GM19239 (cell line): ENCODE measurements around the gene BRINP2.

Source experiments
- DNase-seq: peaks from one replicate; pipeline ENCODE4 v3.0.0; 2011; ENCODE audit warnings: low spot score; ENCODE audit not compliant: insufficient read length
- FAIRE-seq: peaks from 2 replicates; lab custom pipeline; 2011; peaks lifted over from hg19 to GRCh38; lab: Jason Lieb, UNC

BRINP2 gene

GRCh38 chr1:177211231-177211630 is 40.5 kb downstream of the BRINP2 start:
- FAIRE-seq = no peak
- no peak for DNase-seq

DNA sequence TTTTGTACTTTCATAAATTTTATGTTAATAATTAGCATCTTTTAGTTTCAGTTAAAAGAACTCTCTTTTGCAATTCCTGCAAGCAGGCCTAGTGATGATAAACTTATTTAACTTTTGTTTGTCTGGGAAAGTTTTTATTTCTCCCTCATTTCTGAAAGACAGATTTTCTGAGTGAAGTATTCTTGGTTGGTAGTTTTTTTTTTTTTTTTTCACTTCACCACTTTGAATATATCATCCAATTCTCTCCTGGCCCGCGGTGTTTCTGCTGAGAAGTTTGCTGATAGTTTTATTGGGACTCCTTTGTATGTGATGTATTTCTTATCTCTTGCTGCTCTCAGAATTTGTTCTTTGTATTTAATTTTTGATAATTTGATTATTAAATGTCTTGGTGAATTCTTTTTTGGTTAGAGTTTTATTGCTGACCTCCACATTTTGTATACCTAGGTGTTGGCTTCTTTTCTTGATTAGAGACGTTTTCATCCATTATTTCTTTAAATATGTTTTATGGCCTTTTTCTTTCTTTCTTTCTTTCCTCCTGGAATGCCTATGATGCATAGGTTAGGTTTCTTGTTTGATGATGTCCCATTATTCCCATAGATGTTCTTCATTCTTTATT is 45.9 kb downstream of the BRINP2 start:
- no peak for FAIRE-seq
- DNase-seq = no peak

DNA sequence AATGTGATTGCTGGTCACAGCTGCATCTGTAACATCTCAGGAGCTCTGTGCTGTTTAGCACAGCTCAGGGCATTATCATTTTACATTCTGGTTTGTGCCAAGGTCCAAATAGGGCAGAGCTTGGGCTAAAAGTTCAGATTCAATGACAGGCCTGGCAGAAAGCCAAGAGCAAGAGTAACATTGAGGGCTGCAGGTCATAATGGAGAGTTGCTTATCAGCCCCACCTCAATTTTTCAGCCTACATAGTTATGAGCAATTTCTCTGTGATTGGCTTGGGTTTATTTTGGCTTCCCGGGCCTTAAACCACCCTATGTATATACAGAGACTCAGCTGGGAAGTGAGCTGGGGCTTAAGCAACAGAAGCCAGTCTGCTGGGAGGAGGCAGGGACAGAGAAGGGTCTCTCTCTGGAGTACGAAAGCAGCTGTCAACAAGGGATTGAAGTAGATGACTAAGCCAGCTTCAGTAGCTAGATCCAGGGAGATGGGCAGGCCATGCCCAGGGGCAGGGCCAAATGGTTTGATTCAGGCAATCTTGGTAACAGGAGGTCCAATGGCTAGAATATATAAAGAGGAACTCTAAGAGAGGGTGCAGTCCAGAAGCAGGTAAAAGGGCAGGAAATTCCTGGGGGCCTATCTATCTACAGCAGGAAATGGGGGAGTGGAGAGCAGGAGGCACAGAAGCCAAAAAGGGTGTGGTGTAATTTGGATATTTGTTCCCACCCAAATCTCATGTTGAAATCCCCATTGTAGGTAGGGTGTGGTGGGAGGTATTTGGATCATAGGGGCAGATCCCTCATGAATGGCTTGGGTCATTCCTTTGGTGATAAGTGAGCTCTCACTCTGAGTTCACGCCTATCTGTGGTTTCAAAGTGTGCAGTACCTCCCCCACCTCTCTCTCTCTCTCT is 49.0 kb downstream of the BRINP2 start:
- no peak for FAIRE-seq
- no peak for DNase-seq

DNA sequence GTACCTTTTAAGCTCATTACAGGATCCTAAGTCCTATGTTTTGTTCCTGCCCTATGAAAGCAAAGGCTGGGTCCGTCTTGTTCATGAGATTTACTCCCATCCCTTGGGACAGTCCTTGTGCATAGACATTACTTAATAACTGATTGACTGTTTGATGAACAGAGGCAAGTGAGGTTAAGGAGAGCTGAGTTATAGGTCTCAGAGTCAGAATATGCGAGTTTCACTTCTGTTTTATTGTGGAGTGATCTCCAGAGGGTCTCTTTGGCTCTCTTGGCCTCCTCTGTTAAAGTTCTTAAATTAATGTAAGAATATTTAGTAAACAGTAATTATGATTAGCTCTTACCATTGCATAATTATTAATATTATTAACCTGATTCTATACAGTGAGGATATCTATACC is 52.6 kb downstream of the BRINP2 start:
- DNase-seq (no peak), FAIRE-seq (no peak)

DNA sequence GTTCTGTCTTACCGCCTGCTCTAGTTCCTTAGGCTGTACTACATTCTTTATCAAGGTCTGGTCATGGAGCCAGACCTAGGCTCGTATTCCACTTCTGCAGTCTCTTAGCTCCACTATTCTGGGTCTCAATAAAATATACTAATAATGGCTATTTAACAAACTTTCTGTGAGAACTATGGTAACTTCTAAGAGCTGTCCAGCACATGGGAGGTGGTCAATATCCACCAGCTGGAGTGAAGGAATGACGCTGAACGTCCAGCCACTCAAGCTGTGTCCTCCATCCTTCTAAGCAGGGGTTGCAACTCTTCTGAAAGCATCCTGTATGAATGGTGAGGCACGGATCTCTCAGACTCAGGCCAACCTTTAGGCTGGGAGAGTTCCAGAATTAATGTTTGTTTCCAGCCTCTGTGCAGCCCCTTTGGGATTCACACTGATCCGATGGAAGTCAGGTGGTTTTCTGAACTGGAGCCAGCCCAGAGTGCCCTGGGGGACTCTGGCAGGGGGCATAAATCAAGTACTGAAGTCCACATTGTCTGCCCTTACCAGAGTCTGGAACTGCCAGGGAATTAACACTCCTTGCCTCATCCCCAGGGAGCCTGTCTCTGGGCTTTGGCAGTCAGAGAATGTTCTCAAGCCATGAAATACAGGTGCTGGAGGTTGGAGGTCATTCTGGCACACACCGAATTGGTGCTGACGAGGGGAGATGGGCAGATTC is 57.4 kb downstream of the BRINP2 start:
- DNase-seq (no peak), FAIRE-seq (no peak)

GRCh38 chr1:177228693-177229065 is 57.9 kb downstream of the BRINP2 start:
- DNase-seq (no peak), FAIRE-seq (no peak)

- DNase-seq (no peak), FAIRE-seq (no peak)
Observed at GRCh38 chr1:177229781-177230180, 59.0 kb downstream of the BRINP2 start.

GRCh38 chr1:177230228-177231016 is 59.7 kb downstream of the BRINP2 start:
- DNase-seq (no peak), FAIRE-seq (no peak)

DNA sequence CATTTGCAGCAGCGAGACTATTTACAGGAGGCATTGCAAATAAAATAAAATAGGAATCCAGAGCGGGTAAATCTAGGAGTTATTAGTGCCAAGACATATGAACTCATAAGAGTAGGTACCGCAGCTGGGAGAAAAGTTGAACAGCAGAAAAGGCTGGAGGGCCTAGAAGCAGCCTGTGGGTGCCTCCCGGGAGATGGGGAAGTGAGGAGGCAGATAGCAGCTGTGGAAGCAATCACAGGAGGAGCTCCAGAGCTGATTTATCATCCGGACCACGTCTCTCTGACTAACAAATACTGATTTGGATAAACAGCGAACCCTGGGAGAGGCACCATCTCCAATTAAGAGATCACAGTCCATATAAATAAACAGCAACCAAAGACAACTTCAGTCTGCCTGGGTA is 64.6 kb downstream of the BRINP2 start:
- DNase-seq (no peak), FAIRE-seq (no peak)

GRCh38 chr1:177236962-177237361 is 66.2 kb downstream of the BRINP2 start:
- no peak for FAIRE-seq
- DNase-seq = no peak

DNA sequence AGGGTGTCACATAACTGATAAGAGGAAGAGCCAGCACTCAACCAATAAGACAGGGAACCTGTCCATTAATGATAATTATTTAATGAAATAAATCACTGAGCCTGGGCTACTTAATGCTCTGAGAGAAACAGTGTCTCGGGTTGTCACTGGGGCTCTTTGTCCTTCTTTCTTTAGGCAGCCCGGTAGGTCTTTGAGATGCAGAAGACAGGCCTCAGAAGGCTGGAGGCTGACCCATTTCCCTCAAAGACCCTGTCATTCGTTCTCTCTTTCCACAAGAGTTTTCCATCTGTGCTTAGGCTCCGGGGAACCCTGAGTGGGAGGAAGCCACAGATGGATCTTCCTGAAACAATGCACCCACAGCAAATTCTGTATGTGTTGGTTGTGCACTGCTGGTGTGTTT is 68.2 kb downstream of the BRINP2 start:
- DNase-seq = no peak
- no peak for FAIRE-seq

- FAIRE-seq = no peak
- DNase-seq = no peak
Observed at GRCh38 chr1:177239792-177240191, 69.0 kb downstream of the BRINP2 start.

DNA sequence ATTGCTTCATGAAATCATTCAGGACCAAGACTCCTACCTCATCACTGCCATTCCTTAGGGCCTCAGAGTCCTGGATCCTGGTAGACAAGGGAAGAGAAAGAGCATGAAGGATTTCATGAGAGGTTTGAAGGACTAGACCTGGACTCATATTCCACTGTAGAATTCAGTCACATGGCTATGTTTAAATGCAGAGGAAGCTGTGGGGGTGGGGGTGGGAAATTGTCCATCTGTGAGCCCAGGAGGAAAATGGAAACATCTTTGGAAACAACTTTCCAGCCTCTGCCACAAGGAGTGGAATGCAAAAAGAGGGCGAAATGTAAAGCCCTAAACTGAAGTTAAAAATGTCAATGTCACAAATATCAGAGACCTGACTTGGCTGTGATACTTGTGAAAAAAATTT is 73.0 kb downstream of the BRINP2 start:
- FAIRE-seq (no peak), DNase-seq (no peak)

- no peak for DNase-seq
- no peak for FAIRE-seq
Observed at GRCh38 chr1:177246710-177247580, 76.2 kb downstream of the BRINP2 start.

- no peak for FAIRE-seq
- DNase-seq = no peak
Observed at GRCh38 chr1:177247623-177248176, 76.9 kb downstream of the BRINP2 start.

DNA sequence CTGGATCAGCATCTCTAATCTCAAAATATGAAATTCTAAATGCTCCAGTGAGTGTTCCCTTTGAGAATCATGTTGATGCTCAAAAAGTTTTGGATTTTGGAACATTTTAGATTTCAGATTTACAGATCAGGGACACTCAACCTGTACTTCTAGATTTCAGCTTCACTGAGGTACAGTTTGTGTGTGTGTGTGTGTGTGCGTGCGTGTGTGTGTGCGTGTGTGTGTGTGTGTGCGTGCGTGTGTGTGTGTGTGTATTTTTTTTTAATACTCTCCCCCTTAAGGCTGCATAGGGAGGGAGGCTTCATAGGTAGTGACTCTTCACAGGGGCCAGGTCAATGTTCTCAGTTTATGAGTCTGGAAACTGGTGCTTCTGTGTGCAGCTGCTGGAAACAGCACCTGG is 77.5 kb downstream of the BRINP2 start:
- no peak for DNase-seq
- FAIRE-seq = no peak

GRCh38 chr1:177249231-177249630 is 78.5 kb downstream of the BRINP2 start:
- no peak for DNase-seq

GRCh38 chr1:177252877-177253276 is 82.1 kb downstream of the BRINP2 start:
- no peak for FAIRE-seq

More at GRCh38 chr1:177249231-177249630, 78.5 kb downstream of the BRINP2 start:
- FAIRE-seq = no peak

GRCh38 chr1:177255411-177255810 is 84.7 kb downstream of the BRINP2 start:
- no peak for DNase-seq
- no peak for FAIRE-seq

More at GRCh38 chr1:177252877-177253276, 82.1 kb downstream of the BRINP2 start:
- no peak for DNase-seq
